GM23248 (cell line): ENCODE measurements around the gene SLC50A1. TPM values are rescaled to one million over a fixed set of nuclear protein-coding genes. Genes with fewer than 3 reads are reported as not detected.

Experiments
- DNase-seq: peaks from one replicate; pipeline ENCODE4 v3.0.0-alpha.2; 2015
- H2AFZ ChIP-seq: fragments of 200-600 bp; sonication (generic); 2 replicates; pipeline ENCODE4 v1.6.1; 2016; ENCODE audit warnings: antibody characterized with exemption
- H3F3A ChIP-seq: fragments of 200-600 bp; sonication (generic); 2 replicates; pipeline ENCODE4 v1.6.1; 2016; ENCODE audit warnings: mild to moderate bottlenecking, antibody characterized with exemption, mixed run types; ENCODE audit not compliant: insufficient read depth
- H3K27ac ChIP-seq: fragments of 200-600 bp; sonication (generic); 2 replicates; pipeline ENCODE4 v1.5.1; 2016; ENCODE audit warnings: mild to moderate bottlenecking
- H3K27me3 ChIP-seq: fragments of 200-600 bp; sonication (generic); replicated peaks from 2 replicates; pipeline ENCODE4 v1.6.1; 2016; ENCODE audit warnings: mild to moderate bottlenecking; ENCODE audit not compliant: insufficient read depth
- H3K36me3 ChIP-seq: fragments of 200-600 bp; sonication (generic); 2 replicates; pipeline ENCODE4 v1.6.1; 2016; ENCODE audit warnings: low read depth, mild to moderate bottlenecking
- H3K4me1 ChIP-seq: fragments of 200-600 bp; sonication (generic); 2 replicates; pipeline ENCODE4 v1.6.1; 2016; ENCODE audit warnings: mild to moderate bottlenecking; ENCODE audit not compliant: insufficient read depth
- H3K4me2 ChIP-seq: fragments of 200-600 bp; sonication (generic); one replicate; pipeline ENCODE4 v1.6.1; 2016; ENCODE audit warnings: mild to moderate bottlenecking; ENCODE audit not compliant: unreplicated experiment
- H3K4me3 ChIP-seq: fragments of 200-600 bp; sonication (generic); 2 replicates; pipeline ENCODE4 v1.5.1; 2016; ENCODE audit warnings: mild to moderate bottlenecking
- H3K79me2 ChIP-seq: fragments of 200-600 bp; sonication (generic); 2 replicates; pipeline ENCODE4 v1.6.1; 2016; ENCODE audit warnings: mild to moderate bottlenecking; ENCODE audit not compliant: insufficient read depth
- H3K9ac ChIP-seq: fragments of 200-600 bp; sonication (generic); 2 replicates; pipeline ENCODE4 v1.6.1; 2016; ENCODE audit warnings: mild to moderate bottlenecking
- H3K9me2 ChIP-seq: fragments of 200-600 bp; sonication (generic); 2 replicates; pipeline ENCODE4 v1.6.1; 2016; ENCODE audit warnings: mixed run types, mild to moderate bottlenecking, moderate library complexity; ENCODE audit not compliant: insufficient read depth
- H3K9me3 ChIP-seq: fragments of 200-600 bp; sonication (generic); one replicate; pipeline ENCODE4 v1.6.1; 2017; ENCODE audit warnings: low read depth
- H4K20me1 ChIP-seq: fragments of 200-600 bp; sonication (generic); 2 replicates; pipeline ENCODE4 v1.6.0; 2016; ENCODE audit not compliant: insufficient read depth
- EZH2 ChIP-seq: fragments of 200-600 bp; sonication (generic); IDR thresholded peaks from 2 replicates; pipeline ENCODE4 v1.6.1; 2018; ENCODE audit warnings: antibody characterized with exemption, mild to moderate bottlenecking; ENCODE audit not compliant: insufficient read depth, poor library complexity, severe bottlenecking
- EZH2phosphoT487 ChIP-seq: fragments of 200-600 bp; sonication (generic); IDR thresholded peaks from 2 replicates; pipeline ENCODE4 v1.6.1; 2018; ENCODE audit warnings: antibody characterized with exemption, moderate library complexity, mild to moderate bottlenecking, low read depth; ENCODE audit not compliant: insufficient read depth
- WGBS, 2 experiments: methylation state at CpG; one replicate each; pipeline ENCODE4 v1.1.6; 2015 to 2017; ENCODE audit warnings: low lambda C conversion rate in 2 of 2, low coverage in 1 of 2; ENCODE audit errors: missing lambda C conversion rate in 2 of 2; 5-methylcytosine and 5-hydroxymethylcytosine counted together
- in situ Hi-C: fragments of 300-500 bp; cut with MboI; formaldehyde crosslinking; loops from 2 replicates; pipeline ENCODE4 v1.15.0; 2020
- polyA plus RNA-seq: library from polyadenylated mRNA; unstranded; fragments of >200 nt; fragmentation: Nextera tagmentation; extraction: Ambion mirVana; gene quantifications from 2 replicates; pipeline ENCODE4 v1.2.1, GENCODE V29; 2016
- total RNA-seq: library from RNA; depleted of rRNA; stranded (reverse); fragments of >200 nt; shearing (Covaris generic); gene quantifications from 2 replicates; pipeline ENCODE4 v1.2.3, GENCODE V29; 2014

The SLC50A1 gene
- total and polyA plus RNA-seq, 2 experiments from 2014 or later = 33.4 to 55.1 TPM

- in situ Hi-C loops = no loop called here
- no peak for TF ChIP-seq EZH2phosphoT487
- TF ChIP-seq EZH2 = no peak
- DNase-seq = no peak
Observed at GRCh38 chr1:155177192-155177917, 41.7 kb downstream of the SLC50A1 start.

GRCh38 chr1:155177918-155178281 lies 42.2 kb downstream of the SLC50A1 start:
- H2AFZ ChIP-seq = no peak overlapping the region
- in situ Hi-C loops = no loop called here
- H3K4me2 ChIP-seq = no peak overlapping the region
- no peak for DNase-seq
- H3K27ac ChIP-seq = no peak overlapping the region
- no peak for TF ChIP-seq EZH2phosphoT487
- TF ChIP-seq EZH2 = no peak
- H3F3A ChIP-seq = peaks cover 5% of the 10 kb centered on the region; the same call in 1 of the 2 replicates
- no peaks in the 10 kb centered on the region; the same call in 1 of the 2 replicates for H3K36me3 ChIP-seq
- H3K9me3 ChIP-seq = no peaks in the 10 kb centered on the region
- H4K20me1 ChIP-seq = no peaks in the 10 kb centered on the region
- H3K4me1 ChIP-seq = no peaks in the 10 kb centered on the region
- no peak overlapping the region for H3K4me3 ChIP-seq
- H3K9me2 ChIP-seq = no peaks in the 10 kb centered on the region
- WGBS, 2 experiments = 96 to 100% methylated on average over 8 to 9 of the region's 9 CpGs
- H3K9ac ChIP-seq = no peak overlapping the region
- H3K27me3 ChIP-seq = no peaks in the 10 kb centered on the region
- H3K79me2 ChIP-seq = peaks cover 1% of the 10 kb centered on the region; the same call in 1 of the 2 replicates

More at GRCh38 chr1:155177192-155177917, 41.7 kb downstream of the SLC50A1 start:
- Histone ChIP-seq H3K4me3 (no peak overlapping the region), H4K20me1 (no peaks in the 10 kb centered on the region), H3K79me2 (peaks cover 7% of the 10 kb centered on the region), H3K27me3 (no peaks in the 10 kb centered on the region), H3F3A (peaks cover 5% of the 10 kb centered on the region; the same call in 1 of the 2 replicates), H3K9me3 (no peaks in the 10 kb centered on the region), H3K27ac (no peak overlapping the region), H3K9ac (no peak overlapping the region), H3K4me1 (peaks cover under 1% of the 10 kb centered on the region; the same call in 1 of the 2 replicates), H3K4me2 (no peak overlapping the region), H2AFZ (no peak overlapping the region), H3K36me3 (no peaks in the 10 kb centered on the region; the same call in 1 of the 2 replicates), H3K9me2 (no peaks in the 10 kb centered on the region)
- WGBS, 2 experiments = 74 to 77% methylated on average over 11 of the region's 11 CpGs

GRCh38 chr1:155178441-155179111 lies 42.9 kb downstream of the SLC50A1 start:
- Histone ChIP-seq H3K9ac (no peak overlapping the region), H3K9me2 (no peaks in the 10 kb centered on the region), H3K4me3 (no peak overlapping the region), H3K27me3 (no peaks in the 10 kb centered on the region), H2AFZ (no peak overlapping the region), H3K4me2 (no peak overlapping the region), H3K9me3 (no peaks in the 10 kb centered on the region), H3K27ac (no peak overlapping the region), H4K20me1 (no peaks in the 10 kb centered on the region), H3K4me1 (no peaks in the 10 kb centered on the region), H3K79me2 (no peaks in the 10 kb centered on the region), H3F3A (peaks cover 5% of the 10 kb centered on the region; the same call in 1 of the 2 replicates), H3K36me3 (no peaks in the 10 kb centered on the region; the same call in 1 of the 2 replicates)
- in situ Hi-C loops = no loop called here
- no peak for DNase-seq
- TF ChIP-seq EZH2 (no peak), EZH2phosphoT487 (no peak)
- WGBS, 2 experiments = 77 to 83% methylated on average over 10 to 30 of the region's 30 CpGs

- peaks cover 5% of the 10 kb centered on the region; the same call in 1 of the 2 replicates for H3F3A ChIP-seq
- in situ Hi-C loops = no loop called here
- H3K4me2 ChIP-seq = no peak overlapping the region
- H3K79me2 ChIP-seq = no peaks in the 10 kb centered on the region
- no peaks in the 10 kb centered on the region for H4K20me1 ChIP-seq
- no peaks in the 10 kb centered on the region; the same call in 1 of the 2 replicates for H3K36me3 ChIP-seq
- no peak for TF ChIP-seq EZH2phosphoT487
- TF ChIP-seq EZH2 = no peak
- no peaks in the 10 kb centered on the region for H3K4me1 ChIP-seq
- no peak overlapping the region for H2AFZ ChIP-seq
- 94% methylated on average over 30 to 31 of the region's 31 CpGs for WGBS, 2 experiments
- H3K9me3 ChIP-seq = no peaks in the 10 kb centered on the region
- H3K27ac ChIP-seq = no peak overlapping the region
- no peaks in the 10 kb centered on the region for H3K27me3 ChIP-seq
- no peak overlapping the region for H3K9ac ChIP-seq
- no peak for DNase-seq
- no peaks in the 10 kb centered on the region for H3K9me2 ChIP-seq
- no peak overlapping the region for H3K4me3 ChIP-seq
Observed at GRCh38 chr1:155179112-155180031, 43.7 kb downstream of the SLC50A1 start.
